ENCODE results near the gene ZBTB38.

ZBTB38 gene

GRCh38 chr3:141332416-141332815 lies 35.9 kb upstream of the ZBTB38 start:
- Histone ChIP-seq H3K9ac (ENCODE audit: low read depth, low read length) (no peak overlapping the region), H3K4me1 (ENCODE audit: control insufficient read depth, insufficient read depth, low read length) (no peaks in the 10 kb centered on the region), H3K4me3 (ENCODE audit: low read depth, low read length) (no peak overlapping the region), H3K9me3 (ENCODE audit: control insufficient read depth, insufficient read depth, low read length) (no peaks in the 10 kb centered on the region), H3K27me3 (ENCODE audit: control insufficient read depth, insufficient read depth, low read length) (no peaks in the 10 kb centered on the region), H3K36me3 (ENCODE audit: control insufficient read depth, insufficient read depth, low read length) (no peaks in the 10 kb centered on the region)

- Histone ChIP-seq H3K9ac (ENCODE audit: low read depth, low read length) (no peak overlapping the region), H3K4me3 (ENCODE audit: low read depth, low read length) (no peak overlapping the region), H3K36me3 (ENCODE audit: control insufficient read depth, insufficient read depth, low read length) (no peaks in the 10 kb centered on the region), H3K4me1 (ENCODE audit: control insufficient read depth, insufficient read depth, low read length) (no peaks in the 10 kb centered on the region), H3K27me3 (ENCODE audit: control insufficient read depth, insufficient read depth, low read length) (no peaks in the 10 kb centered on the region), H3K9me3 (ENCODE audit: control insufficient read depth, insufficient read depth, low read length) (no peaks in the 10 kb centered on the region)
These were observed 34.3 kb upstream of the ZBTB38 start for GRCh38 chr3:141333836-141334626.

GRCh38 chr3:141334627-141335250 lies 33.6 kb upstream of the ZBTB38 start:
- Histone ChIP-seq H3K27me3 (ENCODE audit: control insufficient read depth, insufficient read depth, low read length) (no peaks in the 10 kb centered on the region), H3K4me1 (ENCODE audit: control insufficient read depth, insufficient read depth, low read length) (no peaks in the 10 kb centered on the region), H3K4me3 (ENCODE audit: low read depth, low read length) (no peak overlapping the region), H3K9ac (ENCODE audit: low read depth, low read length) (no peak overlapping the region), H3K9me3 (ENCODE audit: control insufficient read depth, insufficient read depth, low read length) (no peaks in the 10 kb centered on the region), H3K36me3 (ENCODE audit: control insufficient read depth, insufficient read depth, low read length) (no peaks in the 10 kb centered on the region)

GRCh38 chr3:141335531-141336061 lies 32.7 kb upstream of the ZBTB38 start:
- Histone ChIP-seq H3K4me3 (ENCODE audit: low read depth, low read length) (no peak overlapping the region), H3K36me3 (ENCODE audit: control insufficient read depth, insufficient read depth, low read length) (no peaks in the 10 kb centered on the region), H3K27me3 (ENCODE audit: control insufficient read depth, insufficient read depth, low read length) (no peaks in the 10 kb centered on the region), H3K4me1 (ENCODE audit: control insufficient read depth, insufficient read depth, low read length) (no peaks in the 10 kb centered on the region), H3K9ac (ENCODE audit: low read depth, low read length) (no peak overlapping the region), H3K9me3 (ENCODE audit: control insufficient read depth, insufficient read depth, low read length) (no peaks in the 10 kb centered on the region)

GRCh38 chr3:141336672-141337522 lies 31.4 kb upstream of the ZBTB38 start:
- Histone ChIP-seq H3K27me3 (ENCODE audit: control insufficient read depth, insufficient read depth, low read length) (no peaks in the 10 kb centered on the region), H3K9ac (ENCODE audit: low read depth, low read length) (no peak overlapping the region), H3K36me3 (ENCODE audit: control insufficient read depth, insufficient read depth, low read length) (no peaks in the 10 kb centered on the region), H3K9me3 (ENCODE audit: control insufficient read depth, insufficient read depth, low read length) (no peaks in the 10 kb centered on the region), H3K4me3 (ENCODE audit: low read depth, low read length) (no peak overlapping the region), H3K4me1 (ENCODE audit: control insufficient read depth, insufficient read depth, low read length) (no peaks in the 10 kb centered on the region)

- no peak overlapping the region for H3K4me3 ChIP-seq (ENCODE audit: low read depth, low read length)
- no peaks in the 10 kb centered on the region for H3K36me3 ChIP-seq (ENCODE audit: control insufficient read depth, insufficient read depth, low read length)
- no peaks in the 10 kb centered on the region for H3K4me1 ChIP-seq (ENCODE audit: control insufficient read depth, insufficient read depth, low read length)
- H3K9ac ChIP-seq (ENCODE audit: low read depth, low read length): no peak overlapping the region
- no peaks in the 10 kb centered on the region for H3K27me3 ChIP-seq (ENCODE audit: control insufficient read depth, insufficient read depth, low read length)
- H3K9me3 ChIP-seq (ENCODE audit: control insufficient read depth, insufficient read depth, low read length): no peaks in the 10 kb centered on the region
These were observed 30.8 kb upstream of the ZBTB38 start for GRCh38 chr3:141337523-141337854.

- no peak overlapping the region for H3K9ac ChIP-seq (ENCODE audit: low read depth, low read length)
- no peaks in the 10 kb centered on the region for H3K4me1 ChIP-seq (ENCODE audit: control insufficient read depth, insufficient read depth, low read length)
- H3K36me3 ChIP-seq (ENCODE audit: control insufficient read depth, insufficient read depth, low read length): no peaks in the 10 kb centered on the region
- no peak overlapping the region for H3K4me3 ChIP-seq (ENCODE audit: low read depth, low read length)
- no peaks in the 10 kb centered on the region for H3K27me3 ChIP-seq (ENCODE audit: control insufficient read depth, insufficient read depth, low read length)
- H3K9me3 ChIP-seq (ENCODE audit: control insufficient read depth, insufficient read depth, low read length): no peaks in the 10 kb centered on the region
These were observed 30.3 kb upstream of the ZBTB38 start for GRCh38 chr3:141337991-141338390.

GRCh38 chr3:141338881-141339280 lies 29.4 kb upstream of the ZBTB38 start:
- Histone ChIP-seq H3K9me3 (ENCODE audit: control insufficient read depth, insufficient read depth, low read length) (no peaks in the 10 kb centered on the region), H3K4me3 (ENCODE audit: low read depth, low read length) (no peak overlapping the region), H3K36me3 (ENCODE audit: control insufficient read depth, insufficient read depth, low read length) (no peaks in the 10 kb centered on the region), H3K4me1 (ENCODE audit: control insufficient read depth, insufficient read depth, low read length) (no peaks in the 10 kb centered on the region), H3K27me3 (ENCODE audit: control insufficient read depth, insufficient read depth, low read length) (no peaks in the 10 kb centered on the region), H3K9ac (ENCODE audit: low read depth, low read length) (no peak overlapping the region)

GRCh38 chr3:141341536-141341935 lies 26.8 kb upstream of the ZBTB38 start:
- Histone ChIP-seq H3K4me1 (ENCODE audit: control insufficient read depth, insufficient read depth, low read length) (no peaks in the 10 kb centered on the region), H3K9ac (ENCODE audit: low read depth, low read length) (no peak overlapping the region), H3K4me3 (ENCODE audit: low read depth, low read length) (no peak overlapping the region), H3K27me3 (ENCODE audit: control insufficient read depth, insufficient read depth, low read length) (no peaks in the 10 kb centered on the region), H3K9me3 (ENCODE audit: control insufficient read depth, insufficient read depth, low read length) (no peaks in the 10 kb centered on the region), H3K36me3 (ENCODE audit: control insufficient read depth, insufficient read depth, low read length) (no peaks in the 10 kb centered on the region)

GRCh38 chr3:141342386-141342785 lies 25.9 kb upstream of the ZBTB38 start:
- Histone ChIP-seq H3K36me3 (ENCODE audit: control insufficient read depth, insufficient read depth, low read length) (no peaks in the 10 kb centered on the region), H3K9ac (ENCODE audit: low read depth, low read length) (no peak overlapping the region), H3K27me3 (ENCODE audit: control insufficient read depth, insufficient read depth, low read length) (no peaks in the 10 kb centered on the region), H3K4me3 (ENCODE audit: low read depth, low read length) (no peak overlapping the region), H3K9me3 (ENCODE audit: control insufficient read depth, insufficient read depth, low read length) (no peaks in the 10 kb centered on the region), H3K4me1 (ENCODE audit: control insufficient read depth, insufficient read depth, low read length) (no peaks in the 10 kb centered on the region)

- no peaks in the 10 kb centered on the region for H3K27me3 ChIP-seq (ENCODE audit: control insufficient read depth, insufficient read depth, low read length)
- no peaks in the 10 kb centered on the region for H3K4me1 ChIP-seq (ENCODE audit: control insufficient read depth, insufficient read depth, low read length)
- H3K9ac ChIP-seq (ENCODE audit: low read depth, low read length): no peak overlapping the region
- no peak overlapping the region for H3K4me3 ChIP-seq (ENCODE audit: low read depth, low read length)
- no peaks in the 10 kb centered on the region for H3K36me3 ChIP-seq (ENCODE audit: control insufficient read depth, insufficient read depth, low read length)
- no peaks in the 10 kb centered on the region for H3K9me3 ChIP-seq (ENCODE audit: control insufficient read depth, insufficient read depth, low read length)
These were observed 25.2 kb upstream of the ZBTB38 start for GRCh38 chr3:141343077-141343476.

Measured in iPS-15b (cell line).